HG02642 (cell line): ENCODE measurements around the gene CASTOR1.

Source experiments
- ATAC-seq: cut with Tn5 transposase; IDR thresholded peaks from one replicate; pipeline ENCODE4 v1.9.1; 2021; ENCODE audit warnings: mild to moderate bottlenecking; ENCODE audit not compliant: unreplicated experiment, poor library complexity

Gene CASTOR1

DNA sequence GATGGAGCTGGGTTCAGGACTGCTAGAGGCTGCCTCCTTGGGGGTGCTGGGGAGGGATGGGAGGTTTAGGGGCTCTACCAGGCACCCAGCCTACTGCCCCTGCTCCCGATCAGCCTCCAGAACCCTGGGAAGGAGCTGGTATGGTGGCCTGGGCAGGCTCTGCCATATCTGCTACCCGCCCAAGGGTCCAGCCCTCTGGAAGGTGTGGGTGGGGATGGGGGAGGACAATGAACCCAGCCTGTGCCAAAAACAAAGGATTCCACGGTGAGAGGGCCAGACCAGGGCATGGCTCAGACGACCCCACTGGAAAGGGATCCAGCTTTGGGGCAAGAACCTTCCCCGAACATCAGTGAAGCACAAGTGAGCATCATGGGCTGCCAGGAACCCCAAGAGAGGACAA is 3.0 kb downstream of the CASTOR1 start:
- ATAC-seq, result no peak

DNA sequence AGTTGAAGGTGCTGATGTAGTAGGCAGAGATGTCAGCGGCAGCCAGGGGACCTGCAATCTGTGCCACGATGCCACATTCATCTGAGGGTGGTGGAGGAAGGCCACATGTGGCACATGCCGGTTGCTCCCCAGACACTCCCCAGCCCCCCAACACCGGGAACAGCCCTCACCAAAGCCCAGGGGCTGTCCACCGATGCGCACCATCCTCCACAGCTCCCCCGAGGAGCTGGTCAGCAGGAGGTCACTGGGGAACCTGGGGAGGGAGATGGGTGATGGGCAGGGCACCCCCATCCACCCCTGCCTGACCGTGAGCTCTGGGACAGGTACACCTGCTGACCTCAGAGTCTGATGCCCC is 3.5 kb downstream of the CASTOR1 start:
- no peak for ATAC-seq

DNA sequence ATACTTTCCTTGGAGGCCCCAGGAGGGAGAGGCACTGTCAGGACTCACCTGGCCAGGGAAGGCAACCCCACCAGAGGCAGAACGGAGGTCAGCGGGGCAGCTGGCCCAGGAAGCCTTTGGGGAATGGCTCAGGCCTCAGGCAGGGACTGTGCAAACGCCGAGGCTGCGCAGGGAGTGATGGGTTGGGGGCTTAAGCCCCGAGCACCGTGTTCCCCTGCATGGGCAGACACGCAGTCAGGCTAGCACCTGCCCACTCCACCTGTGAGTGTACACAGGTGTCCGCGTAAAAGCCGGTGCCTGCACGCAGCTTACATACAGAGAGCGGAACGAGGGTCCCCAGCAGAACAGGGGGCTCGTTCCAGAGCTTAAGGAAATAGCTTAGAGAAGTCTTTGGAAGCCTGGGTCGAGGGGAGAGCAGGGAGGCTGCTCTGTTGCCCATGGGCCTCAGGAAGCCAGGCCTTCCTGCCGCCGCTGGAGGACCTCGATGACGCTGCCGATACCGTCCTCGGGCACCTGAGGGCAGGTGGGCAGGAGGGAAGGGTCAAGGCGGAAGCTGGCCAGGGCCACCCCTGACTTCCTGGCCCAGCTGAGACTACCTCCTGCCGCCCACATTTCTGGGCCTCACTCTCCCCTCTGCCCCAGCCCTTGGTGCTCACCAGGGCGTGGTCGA is 4.0 kb downstream of the CASTOR1 start:
- ATAC-seq, result no peak

DNA sequence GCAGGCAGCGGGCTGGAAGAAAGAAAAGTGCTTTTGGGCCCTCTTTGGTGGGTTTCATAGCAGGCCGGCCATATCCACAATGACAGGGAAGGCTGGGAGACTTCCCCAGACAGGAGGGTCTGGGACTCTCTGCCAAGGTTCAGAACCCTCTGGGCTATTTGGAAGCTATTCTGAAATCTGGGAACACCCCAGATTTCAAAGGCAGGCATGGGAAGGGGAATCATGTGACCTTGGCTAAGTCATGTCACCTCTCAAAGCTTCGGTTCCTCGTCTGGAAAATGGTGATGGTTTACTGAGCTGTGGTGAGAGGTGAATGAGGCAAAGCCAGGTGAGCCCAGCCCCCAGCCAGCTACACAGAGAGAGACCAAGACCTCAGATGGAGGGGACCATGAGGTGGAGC is 4.6 kb downstream of the CASTOR1 start:
- ATAC-seq, result no peak

DNA sequence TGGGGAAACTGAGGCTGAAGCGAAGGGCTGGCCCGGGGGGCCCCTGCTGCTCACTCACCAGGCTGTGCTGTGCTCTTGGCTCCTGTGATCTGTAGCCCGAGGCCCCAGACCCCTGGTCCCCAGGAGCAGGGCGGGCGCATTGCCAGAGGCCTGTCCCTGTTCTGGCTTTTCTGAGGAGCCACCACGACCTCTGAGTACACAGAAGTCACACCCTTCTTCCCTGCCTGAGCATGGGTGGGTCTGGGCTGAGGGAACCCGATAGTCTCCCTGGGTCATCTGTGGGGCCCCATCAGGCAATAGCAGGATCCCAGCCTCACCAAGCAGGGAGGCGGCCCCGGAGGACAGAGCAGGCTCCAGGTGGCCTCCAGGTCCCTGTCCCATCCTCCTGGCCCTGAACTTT is 5.1 kb downstream of the CASTOR1 start:
- no peak for ATAC-seq

DNA sequence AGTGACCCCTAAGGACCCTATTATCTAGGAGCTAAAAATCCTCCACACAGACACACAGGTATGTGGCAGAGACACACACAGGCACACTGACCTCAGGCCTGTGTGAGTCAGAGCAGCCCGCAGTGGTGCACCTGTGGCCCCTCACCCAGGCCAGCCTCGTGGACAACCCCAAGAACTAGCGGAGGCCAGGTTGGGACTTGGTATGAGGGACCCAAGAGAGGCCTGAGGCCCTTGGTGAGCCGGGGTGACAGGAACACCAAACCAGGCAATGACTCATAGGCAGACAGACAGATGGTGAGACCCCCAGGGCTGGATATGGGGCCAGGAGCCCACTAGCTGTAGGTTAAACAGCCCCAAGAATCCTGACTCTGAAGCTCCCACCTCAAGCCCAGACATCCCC is 6.0 kb downstream of the CASTOR1 start:
- no peak for ATAC-seq

DNA sequence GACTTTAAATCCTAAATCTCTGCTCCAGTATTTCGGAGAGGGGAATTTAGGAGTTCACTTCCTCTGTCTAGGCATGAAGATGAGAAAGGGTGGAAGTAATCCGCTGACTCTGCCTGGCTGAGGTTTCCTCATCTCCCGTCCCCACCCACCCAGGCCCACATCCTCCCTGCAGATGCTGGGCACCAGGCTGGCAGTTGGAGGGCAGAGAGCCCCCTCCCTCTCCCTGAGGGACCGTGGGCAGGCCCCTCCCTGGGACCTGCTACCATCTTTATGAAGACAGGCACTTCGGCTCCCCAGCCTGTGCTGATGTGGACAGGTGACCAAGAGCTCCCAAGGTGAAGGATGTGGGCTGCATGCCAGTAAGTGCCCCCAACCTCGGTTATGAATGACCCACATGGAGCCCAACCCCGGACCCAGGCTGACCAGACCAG is 6.7 kb downstream of the CASTOR1 start:
- ATAC-seq, result no peak

DNA sequence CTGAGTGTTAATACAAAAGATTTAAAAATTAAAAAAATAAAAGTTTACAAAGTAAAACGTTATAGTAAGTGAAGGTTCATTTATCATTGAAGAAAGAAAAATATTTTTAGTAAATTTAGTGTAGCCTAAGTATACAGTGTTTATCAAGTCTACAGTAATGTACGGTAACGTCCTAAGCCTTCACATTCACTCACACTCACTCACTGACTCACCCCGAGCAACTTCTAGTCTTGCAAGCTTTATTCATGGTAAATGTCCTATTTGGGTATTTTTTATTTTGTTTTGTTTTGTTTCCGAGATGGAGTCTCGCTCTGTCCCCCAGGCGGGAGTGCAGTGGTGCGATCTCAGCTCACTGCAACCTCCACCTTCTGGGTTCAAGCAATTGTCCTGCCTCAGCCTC is 8.8 kb downstream of the CASTOR1 start:
- ATAC-seq, result no peak

DNA sequence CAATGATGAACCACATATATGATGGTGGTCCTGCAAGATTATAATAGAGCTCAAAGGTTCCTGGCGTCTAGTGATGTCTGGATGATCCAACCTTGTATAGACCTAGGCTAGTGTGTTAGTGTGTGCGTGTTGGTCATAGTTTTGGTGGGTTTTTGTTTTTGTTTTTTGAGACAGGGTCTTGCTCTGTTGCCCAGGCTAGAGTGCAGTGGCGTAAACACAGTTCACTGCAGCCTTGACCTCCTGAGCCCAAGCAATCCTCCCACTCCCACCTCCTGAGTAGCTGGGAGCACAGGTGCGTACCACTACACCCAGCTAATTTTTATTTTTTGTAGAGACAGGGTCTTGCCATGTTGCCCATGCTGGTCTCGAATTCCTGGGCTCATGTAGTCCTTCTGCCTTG is 9.4 kb downstream of the CASTOR1 start:
- no peak for ATAC-seq

DNA sequence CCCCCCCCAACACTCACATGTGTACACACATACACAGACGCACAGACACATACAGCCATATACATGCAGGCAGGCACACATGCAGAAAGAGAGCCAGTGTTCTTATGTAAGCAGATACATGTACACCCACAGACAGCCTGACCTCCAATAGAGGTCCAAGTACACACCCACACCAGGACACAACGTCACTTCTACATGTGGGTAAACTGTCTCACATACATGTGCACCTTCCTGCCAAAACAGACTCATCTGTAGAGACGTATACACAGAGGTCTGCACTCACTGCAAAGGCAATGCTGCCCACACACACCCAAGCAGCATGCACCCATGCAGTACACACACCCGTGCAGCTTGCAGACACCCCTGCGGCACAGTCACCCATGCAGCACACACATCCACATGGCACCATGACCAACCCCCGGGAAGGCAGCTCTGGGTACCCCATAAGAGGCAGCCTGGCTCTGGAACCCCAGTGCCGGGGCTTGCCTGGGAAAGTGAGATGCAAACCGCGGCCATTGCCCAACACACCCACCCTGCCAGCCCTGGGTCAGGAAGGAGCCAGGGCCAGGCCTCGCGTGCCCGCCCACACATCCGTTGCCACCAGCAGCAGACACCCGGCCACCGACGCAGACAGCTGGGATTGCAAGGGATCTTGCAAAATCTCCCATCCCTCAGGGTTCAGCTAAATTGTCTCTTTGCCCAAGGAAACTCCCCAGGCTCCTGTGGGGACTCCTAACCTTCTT is 10.1 kb downstream of the CASTOR1 start:
- no peak for ATAC-seq

DNA sequence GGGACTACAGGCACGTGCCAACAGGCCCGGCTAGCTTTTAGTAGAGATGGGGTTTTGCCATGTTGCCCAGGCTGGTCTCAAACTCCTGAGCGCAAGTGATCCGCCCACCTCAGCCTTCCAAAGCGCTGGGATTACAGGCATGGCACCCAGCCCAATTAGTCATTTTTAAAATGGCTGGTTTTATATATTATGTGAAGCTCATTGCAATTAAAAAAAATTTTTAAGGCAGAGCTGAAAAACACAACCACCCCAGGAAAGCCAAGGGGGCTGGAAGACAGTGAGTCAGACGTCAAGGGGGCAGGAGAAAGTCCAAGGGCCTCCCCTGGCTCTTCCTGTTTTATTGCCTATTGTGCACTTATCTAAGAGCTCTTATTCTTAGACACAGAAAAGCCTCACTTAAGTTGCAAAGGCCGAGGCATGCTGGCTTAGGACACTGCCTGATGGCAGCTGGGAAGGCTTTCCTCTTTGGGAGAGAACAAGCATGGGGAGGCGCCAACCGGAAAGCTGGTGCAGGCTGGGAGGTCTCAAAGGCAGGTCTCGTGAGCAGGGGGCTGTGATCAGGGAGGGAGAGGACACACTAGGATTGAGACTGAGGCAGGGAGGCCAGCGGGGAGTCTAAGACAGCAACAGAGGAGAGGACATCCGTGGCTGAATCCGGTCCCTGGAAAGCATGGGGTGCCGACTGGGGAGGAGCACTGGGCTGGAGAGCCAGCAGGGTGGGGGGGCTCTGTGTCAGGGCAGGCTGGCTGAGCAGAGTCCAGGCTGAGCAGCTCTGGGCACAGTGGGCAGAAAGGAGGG is 11.6 kb downstream of the CASTOR1 start:
- no peak for ATAC-seq

DNA sequence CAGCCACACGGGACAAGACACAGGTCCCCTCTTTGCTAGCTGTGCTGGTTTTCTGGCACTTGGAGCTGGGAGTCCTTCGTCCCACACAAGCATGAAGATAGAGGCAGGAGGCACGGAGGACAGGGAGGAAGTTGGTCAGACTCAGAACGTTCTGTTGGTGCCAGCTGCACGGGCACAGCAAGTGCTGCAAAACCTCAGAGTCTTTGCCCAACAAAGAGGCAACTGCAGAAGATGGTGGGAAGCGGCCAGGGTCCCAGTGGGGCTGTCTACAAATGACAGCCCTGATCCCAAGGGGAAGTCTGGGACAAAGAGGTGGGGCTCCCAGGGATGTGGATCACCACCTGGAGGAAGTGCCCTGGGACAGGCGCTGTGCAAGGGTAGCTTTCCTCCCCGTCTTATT is 13.3 kb downstream of the CASTOR1 start:
- ATAC-seq, result no peak

DNA sequence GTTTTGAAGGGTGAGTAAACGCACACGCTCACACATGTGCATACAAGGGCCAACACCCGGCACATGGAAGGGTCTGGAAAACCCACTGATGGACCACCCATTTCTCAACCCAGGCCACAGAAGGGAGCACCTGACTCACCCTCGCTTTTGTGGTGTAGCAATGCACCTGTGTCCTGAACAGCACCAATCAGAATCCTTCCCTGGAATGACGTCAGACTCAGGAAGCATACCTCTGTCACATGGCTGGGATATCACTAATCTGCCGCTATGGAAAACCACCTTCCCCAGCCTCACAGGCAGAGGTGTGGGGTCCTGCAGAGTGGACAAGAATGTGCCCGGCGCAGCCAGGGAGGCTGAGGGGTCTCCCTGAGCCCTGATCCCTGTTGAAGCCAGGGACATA is 13.7 kb downstream of the CASTOR1 start:
- ATAC-seq, result no peak

DNA sequence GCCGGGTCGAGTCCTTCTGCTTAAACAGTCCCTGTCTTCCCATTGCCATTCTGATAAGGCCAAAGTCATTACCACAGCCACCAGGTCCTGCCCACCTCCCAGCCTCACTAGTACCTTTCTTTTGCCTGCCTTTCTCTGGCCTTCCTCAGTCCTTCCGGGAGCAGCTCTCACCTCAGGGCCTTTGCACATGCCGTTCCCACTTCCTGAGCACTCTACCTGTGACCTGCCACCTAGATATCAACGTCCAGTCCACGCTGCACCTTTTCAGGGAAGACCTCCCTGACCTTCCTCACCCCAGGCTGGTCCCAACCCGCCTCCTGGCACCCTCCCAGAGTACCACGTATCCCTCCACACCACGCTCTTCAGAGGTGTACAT is 14.9 kb downstream of the CASTOR1 start:
- no peak for ATAC-seq

DNA sequence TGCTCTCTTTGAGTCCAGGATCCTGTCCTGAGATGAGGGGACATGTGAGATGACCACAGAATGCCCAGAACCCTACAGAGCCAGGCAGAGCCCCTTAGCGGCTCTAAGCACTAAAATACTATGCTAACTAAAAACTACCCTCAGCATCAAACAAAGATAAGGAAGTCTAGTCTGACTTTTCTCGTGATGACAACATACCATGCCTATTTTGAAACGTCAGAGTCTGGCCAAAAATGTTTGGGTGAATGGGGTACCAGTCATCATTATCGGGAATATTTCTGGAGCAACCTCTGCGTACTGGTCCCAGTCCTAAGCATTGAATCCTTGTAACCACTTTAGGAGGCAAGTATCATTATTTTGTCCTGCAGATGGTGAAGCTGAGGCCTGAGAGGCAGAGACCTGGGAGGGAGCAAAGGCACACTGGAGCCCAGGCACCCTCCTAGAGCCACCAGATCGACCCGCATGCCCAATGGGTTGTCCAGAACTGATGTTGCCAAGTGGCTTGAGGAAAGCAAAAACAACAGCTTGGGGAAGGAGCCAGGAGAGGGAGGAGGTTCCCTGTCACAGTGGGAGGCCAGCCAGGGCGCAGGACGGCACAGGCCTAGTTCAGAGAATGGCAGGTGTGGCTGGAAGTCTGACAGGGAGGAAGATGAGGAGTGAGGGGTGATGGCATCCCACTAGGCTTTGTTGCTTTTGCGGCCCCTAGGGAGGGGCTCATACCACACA is 15.4 kb downstream of the CASTOR1 start:
- ATAC-seq, result no peak

DNA sequence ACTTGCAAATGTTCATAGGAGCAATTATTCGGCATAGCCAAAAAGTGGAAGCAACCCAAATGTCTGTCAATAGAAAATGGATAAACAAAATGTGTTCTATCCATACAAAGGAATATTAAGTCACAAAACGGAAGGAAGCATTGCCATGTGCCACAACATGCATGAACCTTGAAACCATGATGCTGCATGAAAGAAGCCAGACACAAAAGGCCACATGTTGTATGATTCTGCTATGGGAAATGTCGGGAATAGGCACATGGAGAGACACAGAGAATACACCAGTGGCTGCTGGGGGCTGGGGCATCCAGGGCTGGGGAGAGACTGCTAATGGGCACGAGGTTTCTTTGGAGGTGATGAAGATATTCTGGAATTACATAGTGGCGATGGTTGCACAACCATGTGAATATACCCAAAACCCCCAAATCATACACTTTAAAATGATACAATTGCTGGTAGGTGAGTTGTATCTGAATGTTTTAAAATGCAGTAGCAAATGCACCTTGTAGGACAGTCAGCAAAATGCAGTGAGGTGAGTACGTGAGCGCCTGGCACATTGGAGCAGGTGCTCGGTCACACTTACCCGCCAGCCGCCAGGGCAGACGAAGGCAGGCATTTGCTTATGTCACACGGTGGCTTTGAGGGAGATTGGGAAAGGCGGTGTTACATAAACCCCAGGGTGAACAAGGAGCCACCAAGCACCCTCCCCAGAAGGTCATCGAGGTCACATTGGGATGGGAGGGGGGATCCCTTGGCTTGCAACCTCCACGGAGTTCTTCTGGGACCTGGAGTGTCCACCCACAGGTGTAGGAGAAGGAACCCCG is 16.3 kb downstream of the CASTOR1 start:
- ATAC-seq, result no peak

DNA sequence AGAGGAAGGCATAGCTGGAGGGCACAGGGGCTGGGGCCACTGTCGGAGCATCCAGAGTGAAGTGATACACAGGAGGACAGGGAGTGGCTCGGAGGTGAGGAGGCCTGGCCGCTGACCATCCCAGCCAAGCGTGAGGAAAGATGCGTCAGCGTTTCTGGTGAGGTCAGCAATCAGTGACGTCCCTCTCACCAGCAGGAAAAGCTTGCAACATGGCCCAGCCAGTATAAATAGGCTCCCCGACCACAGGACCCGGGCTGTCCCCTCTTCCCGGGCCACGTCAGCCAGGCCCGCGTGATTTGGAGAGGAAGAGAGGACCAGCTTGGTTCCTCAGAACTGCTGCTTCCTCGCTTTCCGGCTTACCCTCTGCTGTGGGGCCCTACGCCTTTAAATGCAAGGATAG is 18.5 kb downstream of the CASTOR1 start:
- ATAC-seq, result no peak

DNA sequence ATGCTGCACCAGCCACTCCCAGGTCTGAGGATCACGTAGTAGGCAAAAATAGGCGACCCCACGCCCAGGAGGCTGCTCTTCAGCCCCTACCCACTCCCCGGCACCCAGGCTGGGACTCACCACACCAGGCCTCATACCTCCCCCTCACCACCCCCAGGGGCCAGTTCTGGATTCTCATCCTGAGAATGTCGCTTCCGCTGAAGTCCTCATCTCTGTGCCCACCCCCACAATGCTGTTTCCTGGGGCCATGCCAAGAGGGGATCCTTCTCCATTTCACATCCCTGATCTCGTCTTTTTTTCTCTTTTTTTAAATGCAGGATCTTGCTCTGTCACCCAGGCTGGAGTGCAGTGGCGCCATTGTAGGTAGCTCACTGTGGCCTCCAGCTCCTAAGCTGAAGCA is 21.0 kb downstream of the CASTOR1 start:
- no peak for ATAC-seq

DNA sequence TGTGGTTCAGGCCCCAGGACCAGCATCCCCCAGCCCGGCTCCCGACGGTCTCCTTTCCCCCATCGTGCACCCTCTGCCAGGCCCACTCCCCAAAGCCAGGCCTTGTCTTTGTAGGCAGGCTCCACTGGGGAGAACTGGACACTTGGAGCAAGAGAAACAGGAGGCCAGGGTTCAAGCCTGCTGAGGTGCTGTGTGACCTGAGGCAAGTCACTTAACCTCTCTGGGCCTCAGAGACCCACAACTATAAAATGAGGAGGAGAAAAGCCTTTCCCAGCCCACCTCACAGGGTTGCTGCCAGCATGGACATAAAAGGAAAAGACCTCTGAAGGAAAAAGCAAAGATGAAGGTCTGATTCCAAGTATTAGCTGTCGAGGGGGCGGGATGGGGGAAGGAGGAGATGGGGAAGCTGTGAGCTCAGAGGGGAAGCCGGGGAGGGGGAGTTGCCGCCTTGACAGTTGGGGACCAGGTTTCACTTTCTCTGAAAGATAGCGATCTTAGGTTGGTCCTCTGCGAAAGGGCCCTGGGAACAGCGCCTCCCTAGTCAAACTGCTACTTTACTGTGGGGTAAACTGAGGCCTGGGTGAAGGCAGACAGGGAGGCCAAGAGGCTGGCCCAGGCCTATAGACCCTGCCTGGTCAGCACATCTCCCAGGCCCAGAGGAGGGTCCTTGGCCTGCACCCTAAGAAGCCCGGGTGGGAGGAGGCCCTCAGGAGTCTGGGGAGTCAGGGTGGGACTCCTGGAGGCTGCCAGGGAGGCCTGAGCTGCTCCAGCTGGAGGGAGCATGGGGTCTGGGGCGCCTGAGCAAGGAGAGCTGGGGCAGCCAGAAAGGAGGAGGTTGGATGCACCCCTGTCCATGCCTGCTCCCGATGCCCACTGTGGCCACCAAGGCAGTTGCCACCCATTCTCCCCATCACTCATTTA is 21.7 kb downstream of the CASTOR1 start:
- ATAC-seq, result no peak
